ENCODE results near the gene C6orf132.

GRCh38 chr6:42095094-42095493 lies 47.3 kb downstream of the C6orf132 start:
- TF ChIP-seq POLR2A (IDR thresholded peaks at IDR 0.05; ENCODE audit: low read length), result no peak
- no peak for TF ChIP-seq GATA1 (IDR thresholded peaks at IDR 0.05; ENCODE audit: low read depth, low read length)
